HG03457 (cell line): ENCODE measurements around the gene FAM222A.

ENCODE experiments used
- ATAC-seq: cut with Tn5 transposase; IDR thresholded peaks from one replicate; pipeline ENCODE4 v1.9.1; 2021; ENCODE audit warnings: moderate number of reproducible peaks; ENCODE audit not compliant: unreplicated experiment

Gene FAM222A

DNA sequence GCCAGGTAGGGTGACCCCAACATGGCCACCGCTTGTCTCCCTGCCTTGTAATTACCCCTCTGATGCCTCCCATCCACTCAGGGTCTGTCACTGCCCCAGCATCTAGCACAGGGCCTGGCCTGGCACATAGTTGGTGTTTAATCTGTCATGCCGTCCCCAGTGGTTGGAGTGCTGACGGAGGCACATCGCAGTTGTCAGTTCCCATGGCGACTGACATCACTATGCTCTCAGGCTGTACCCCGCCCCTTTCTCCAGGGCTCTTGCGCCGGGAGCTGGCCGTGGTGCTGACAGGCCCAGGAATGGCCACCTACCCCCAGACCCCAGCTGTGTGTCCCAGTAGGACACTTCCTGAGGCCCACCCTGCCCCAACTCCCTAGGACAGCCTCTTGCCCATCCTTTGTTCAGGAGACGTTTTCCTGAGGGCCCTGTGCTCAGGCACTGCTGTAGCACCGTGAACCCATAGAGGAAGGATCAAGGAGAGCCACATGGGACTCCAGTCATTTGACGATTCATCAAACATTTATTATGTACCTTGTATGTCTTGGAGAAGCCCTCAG is 23.0 kb downstream of the FAM222A start:
- ATAC-seq = no peak

- no peak for ATAC-seq
These were observed 23.5 kb downstream of the FAM222A start for GRCh38 chr12:109737126-109737525.

- ATAC-seq = no peak
These were observed 24.0 kb downstream of the FAM222A start for GRCh38 chr12:109737631-109738030.

DNA sequence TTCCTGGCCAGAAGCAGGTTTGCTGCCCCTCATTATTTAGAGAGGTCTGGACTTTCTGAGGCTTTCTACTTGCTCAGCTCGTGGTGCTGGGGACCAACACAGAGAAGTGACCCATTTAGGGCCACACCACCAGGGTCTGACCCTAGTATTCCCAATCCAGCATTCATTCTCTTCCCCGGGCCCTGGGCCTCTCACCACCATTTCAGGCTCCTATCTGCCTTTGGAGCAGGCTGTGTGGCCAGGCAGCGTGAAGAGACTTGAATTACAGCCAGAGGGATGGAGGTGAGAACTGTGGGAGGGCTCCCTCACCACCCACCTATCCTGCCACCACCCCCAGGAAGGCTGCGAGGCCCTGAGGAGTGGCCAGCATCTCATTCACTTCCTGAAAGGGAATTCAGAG is 24.6 kb downstream of the FAM222A start:
- ATAC-seq = no peak

DNA sequence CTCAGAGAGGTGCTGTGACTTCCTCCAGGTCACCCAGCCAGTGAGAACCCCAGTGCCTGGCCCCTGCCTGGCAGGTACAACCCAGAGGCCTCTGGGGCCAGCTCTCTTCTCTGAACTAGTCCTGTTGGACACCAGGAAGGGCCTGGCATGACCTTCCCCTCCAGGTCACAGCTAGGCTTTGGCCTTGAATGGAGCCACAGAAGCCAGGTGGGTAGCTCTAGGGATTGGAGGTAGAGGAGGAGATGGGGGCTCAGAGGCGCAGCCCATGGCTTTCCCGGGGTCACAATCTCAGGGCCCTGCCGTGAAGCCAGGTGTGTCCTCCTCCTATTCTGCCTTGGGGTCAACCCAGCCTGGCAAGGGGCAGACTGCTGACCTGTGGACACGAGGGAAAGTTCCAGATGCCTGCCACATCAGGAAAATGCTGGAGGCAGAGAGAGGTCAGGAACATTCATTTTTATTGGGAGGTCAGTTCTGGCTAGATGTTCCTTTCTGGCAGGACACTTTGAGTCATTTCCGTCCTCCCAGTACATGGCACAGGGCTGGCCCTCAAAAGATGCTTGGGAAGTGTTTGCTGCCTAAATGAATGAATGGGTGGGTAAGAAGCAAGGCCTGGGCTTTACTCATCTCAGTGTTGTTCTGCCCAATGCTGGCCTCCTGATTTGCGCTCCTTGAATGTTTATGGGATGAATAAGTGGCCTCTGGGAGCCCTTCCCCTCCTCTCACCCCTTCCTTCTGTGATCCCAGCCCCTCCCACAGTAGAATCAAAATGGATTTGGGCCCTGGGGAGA is 25.4 kb downstream of the FAM222A start:
- ATAC-seq = no peak

DNA sequence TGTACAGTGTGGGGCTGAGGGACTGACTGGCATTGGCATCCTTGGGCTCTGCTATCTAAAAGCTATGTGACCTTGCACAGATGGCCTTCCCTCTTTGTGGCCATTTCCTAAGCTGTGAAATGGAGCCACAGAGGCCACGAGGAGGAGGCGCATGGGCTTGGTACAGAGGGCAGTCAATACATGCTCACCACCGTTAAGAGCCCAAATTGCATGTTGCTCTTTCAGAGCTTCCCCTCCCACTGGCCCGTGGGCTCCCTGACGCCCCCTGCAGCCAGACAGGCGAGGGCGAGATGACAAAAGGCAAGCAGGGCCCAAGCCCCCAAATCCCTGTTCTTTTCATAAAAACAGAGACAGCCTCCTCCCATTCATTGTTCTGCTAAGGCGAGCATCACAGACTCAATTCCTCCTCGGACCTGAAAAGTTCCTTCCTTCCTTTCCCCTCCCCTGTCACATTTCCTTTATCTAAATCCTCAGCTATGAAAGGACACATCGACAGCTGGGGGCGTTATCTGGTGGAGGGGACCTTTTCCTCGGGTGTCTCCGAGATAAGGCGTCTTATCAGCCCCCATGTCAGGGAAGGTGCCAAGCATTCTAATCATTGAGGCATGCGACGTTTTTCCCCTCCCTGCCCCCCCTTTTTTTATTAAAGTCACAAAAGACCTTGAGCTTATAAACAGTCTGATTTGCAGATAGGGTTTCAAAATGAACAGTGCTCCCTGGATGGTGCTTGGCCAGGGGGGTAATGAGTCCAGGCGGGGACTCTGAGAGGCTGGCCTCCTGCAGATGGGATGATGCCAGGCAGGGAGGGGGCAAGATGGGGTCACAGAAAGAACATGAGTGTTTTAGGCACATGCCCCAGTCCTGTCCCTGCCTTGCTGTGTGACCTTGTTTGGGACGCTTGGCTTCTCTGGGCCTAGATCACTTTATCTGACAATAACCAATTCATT is 26.4 kb downstream of the FAM222A start:
- no peak for ATAC-seq

DNA sequence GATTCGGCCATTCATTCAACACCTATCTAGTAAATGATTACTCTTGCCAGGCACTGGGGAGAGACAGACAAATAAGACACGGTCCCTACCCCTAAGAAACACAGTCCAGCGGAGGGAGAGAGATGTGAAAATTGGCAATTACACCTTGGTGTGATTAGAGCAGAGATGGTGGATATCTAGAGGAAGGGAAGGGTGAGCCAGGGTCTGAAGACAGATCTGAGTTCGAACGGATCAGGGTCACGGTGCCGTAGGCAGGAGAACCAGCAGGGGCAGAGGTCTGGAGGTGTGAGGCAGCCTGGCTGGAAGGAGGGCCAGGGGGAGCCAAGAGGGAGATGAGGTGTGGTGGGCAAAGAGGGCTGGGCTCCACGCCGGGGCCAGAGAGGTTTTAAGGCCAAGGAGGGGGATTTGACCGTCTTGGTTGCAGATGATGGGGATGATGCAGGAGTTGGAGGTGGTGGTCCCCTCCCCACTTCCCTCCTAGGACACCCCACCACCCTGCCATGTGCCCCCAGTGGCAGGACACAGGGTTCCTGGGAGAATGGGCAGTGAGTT is 27.1 kb downstream of the FAM222A start:
- ATAC-seq = no peak

GRCh38 chr12:109741286-109741969 is 27.8 kb downstream of the FAM222A start:
- no peak for ATAC-seq

DNA sequence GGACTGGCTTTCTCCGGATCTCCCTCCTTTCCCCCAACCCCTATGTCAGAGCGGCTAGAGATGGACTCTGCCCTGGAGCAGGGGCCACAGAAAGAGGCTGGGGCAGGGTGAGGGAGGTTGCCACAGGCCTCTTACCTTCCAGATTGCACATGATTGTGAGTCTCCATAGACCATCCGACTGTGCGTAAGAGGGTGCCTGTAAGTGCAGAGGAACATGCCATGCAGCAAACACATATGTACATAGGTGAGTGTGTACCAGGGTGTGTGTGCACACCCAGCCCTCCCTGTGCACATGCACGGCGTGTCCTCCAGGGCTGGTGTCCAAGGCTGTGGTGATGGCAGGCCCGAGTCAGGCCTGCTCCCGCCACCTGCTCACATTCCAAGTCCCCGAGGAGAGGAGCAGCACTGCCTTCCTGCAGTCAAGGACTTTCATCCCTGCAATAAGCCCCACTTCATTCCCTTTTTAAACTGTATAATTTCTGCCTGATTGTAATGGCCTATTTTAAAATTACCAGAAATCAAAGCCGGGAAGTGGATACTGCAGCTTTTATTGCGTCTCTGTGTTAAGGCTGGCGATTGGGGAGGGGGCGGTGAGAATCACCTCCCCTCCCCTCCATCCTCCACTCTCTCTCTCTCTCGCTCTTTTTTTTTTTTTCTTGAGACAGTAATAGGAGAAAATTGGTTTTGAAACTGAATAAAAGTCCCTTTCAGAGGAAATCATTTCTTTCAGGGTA is 28.5 kb downstream of the FAM222A start:
- ATAC-seq = no peak

DNA sequence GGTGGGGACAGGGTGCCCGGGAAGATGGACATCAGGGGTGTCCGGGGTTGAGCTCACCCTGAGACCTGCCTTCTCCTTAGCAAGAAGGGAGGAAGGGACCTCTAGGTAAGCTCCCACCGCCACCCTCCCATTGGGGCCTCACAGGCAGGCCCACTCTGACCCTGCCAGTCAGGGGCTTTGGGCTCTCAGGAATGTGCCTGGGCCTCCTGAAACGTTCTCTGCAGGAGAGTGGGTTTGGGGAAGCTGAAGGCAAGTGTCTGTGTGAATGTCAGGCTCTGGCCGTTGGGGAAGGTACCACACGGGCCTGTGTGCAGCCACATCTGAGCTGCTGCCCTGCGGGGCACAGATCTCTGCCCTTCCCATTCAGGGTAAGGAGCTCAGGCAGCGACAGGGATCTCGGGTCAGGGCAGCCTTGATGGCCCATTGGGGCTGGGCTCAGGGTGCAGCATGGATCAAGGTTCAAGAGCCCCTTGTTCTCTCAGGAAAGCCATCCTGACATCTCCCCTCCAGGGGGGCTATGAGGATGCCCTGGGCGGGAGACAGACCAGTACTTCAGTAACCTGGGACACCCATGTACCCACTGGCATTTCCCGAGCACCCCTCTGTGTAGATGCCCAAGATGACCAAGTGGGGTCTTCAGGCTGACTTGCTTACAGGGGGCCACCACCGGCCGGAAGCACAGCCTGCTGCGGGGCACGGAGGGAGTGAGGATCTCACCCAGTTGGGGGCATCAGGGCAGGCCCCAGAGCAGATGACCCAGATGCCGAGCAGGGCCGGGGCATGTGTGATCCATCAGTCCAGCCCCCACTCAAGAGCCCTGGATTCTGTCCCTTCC is 29.7 kb downstream of the FAM222A start:
- no peak for ATAC-seq

DNA sequence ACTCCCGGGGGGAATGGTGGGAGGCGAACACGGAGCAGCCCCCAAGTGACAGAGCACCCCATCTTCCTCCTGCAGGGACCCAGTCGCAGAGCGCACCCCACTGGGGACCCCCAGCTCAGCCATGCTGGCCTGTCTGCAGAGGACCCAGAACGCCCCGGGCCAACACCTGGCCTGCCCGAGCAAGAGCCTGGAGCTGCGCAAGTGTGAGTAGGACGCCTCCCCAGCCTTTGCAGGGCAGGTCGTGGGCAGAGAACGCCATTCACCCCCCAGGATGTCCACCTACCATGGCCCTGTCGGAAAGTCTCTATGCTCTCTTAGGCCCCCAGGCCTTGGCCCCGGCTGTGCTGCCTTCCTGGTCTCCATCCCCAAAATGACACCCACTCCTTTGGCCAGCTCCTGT is 30.4 kb downstream of the FAM222A start:
- no peak for ATAC-seq

GRCh38 chr12:109744986-109745942 is 31.6 kb downstream of the FAM222A start:
- no peak for ATAC-seq

- ATAC-seq = no peak
These were observed 38.8 kb downstream of the FAM222A start for GRCh38 chr12:109752117-109753053.

DNA sequence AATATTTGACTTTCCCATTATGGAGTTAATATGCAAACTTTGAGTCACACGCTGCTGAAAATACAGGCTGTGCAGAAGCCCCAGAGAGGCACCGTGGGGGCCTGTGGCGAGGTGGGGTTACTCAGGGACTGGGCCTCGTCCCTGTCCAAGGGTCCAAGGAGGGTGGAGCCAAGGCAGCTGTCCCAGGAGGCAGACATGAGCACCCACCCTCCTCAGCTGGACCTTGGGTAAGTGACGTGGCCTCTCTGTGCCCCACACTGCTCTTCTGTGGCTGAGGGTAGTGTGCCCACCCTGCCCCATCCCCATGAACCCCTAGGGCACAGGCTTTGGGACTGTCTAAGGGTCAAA is 39.4 kb downstream of the FAM222A start:
- no peak for ATAC-seq

- ATAC-seq = no peak
These were observed 40.3 kb downstream of the FAM222A start for GRCh38 chr12:109753959-109754358.

- no peak for ATAC-seq
These were observed 42.8 kb downstream of the FAM222A start for GRCh38 chr12:109756457-109756856.

GRCh38 chr12:109757671-109758265 is 44.1 kb downstream of the FAM222A start:
- no peak for ATAC-seq
